Measurements from ENCODE around the gene CSNK1G1.
"Not testable (repeated sequence)": the region's sequence is repeated elsewhere in the genome, so short reads cannot be mapped to it uniquely, and the experiment has no call there.

CSNK1G1 gene

DNA sequence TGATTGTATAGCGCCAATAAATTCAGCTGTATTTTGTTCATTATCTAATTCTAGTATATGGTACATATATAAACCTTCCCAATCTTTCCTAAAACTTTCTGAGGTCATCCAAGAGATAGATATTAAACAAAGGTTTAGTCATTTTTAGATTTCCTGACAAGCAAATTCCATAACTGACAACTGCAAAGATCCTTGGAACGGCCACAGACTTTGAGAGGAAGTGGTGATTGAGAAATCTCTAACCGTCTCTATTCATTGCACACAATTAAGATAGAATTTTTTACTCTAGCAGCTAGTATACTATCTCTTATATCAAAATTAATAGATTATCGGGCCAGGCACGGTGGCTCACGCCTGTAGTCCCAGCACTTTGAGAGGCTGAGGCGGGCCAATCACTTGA is 4.7 kb downstream of the CSNK1G1 start:
- Histone ChIP-seq H2AFZ (ENCODE audit: low read length) (no peak overlapping the region), H2BK15ac (ENCODE audit: low read length) (no peak overlapping the region), H2BK12ac (ENCODE audit: low read length) (no peak overlapping the region), H4K8ac (ENCODE audit: low read depth, low read length) (no peak overlapping the region), H3K18ac (ENCODE audit: low read length) (no peak overlapping the region), H2BK5ac (ENCODE audit: low read length) (no peak overlapping the region), H3K27me3 (ENCODE audit: control insufficient read depth in 3 of 3, insufficient read depth in 3 of 3, low read depth in 1 of 3, low read length in 3 of 3) (no peaks in the 10 kb centered on the region), H3K27ac (replicated peaks; ENCODE audit: low read length) (no peak overlapping the region), H2AK5ac (ENCODE audit: low read depth, low read length) (no peak overlapping the region), H3K9me3 (replicated peaks in 1 of 2; ENCODE audit: control insufficient read depth in 2 of 2, insufficient read depth in 1 of 2, low read depth in 1 of 2, low read length in 2 of 2) (no peaks in the 10 kb centered on the region), H3K79me1 (ENCODE audit: low read depth, low read length) (no peaks in the 10 kb centered on the region), H3K4me1 (ENCODE audit: control insufficient read depth in 2 of 2, insufficient read depth in 1 of 2, low read depth in 1 of 2, low read length in 2 of 2) (peaks cover 0 to 3% of the 10 kb centered on the region in 2 donors), H3K23ac (ENCODE audit: low read depth, low read length, poor library complexity) (no peak overlapping the region), H3K4me2 (ENCODE audit: insufficient read depth, low read length, poor library complexity, severe bottlenecking) (no peak overlapping the region), H3K4me3 (ENCODE audit: low read length in 2 of 2) (no peak overlapping the region), H2BK120ac (ENCODE audit: low read depth, low read length) (no peak overlapping the region), H4K91ac (ENCODE audit: low read depth, low read length, poor library complexity) (no peak overlapping the region), H3K4ac (ENCODE audit: low read length) (no peak overlapping the region), H3K36me3 (replicated peaks in 1 of 2; ENCODE audit: control insufficient read depth in 2 of 2, insufficient read depth in 2 of 2, low read length in 2 of 2) (peaks cover 0 to 42% of the 10 kb centered on the region in 2 donors), H3K9ac (ENCODE audit: low read depth, low read length, poor library complexity) (no peak overlapping the region), H3K14ac (ENCODE audit: low read length) (no peak overlapping the region)
- DNase-seq (ENCODE audit: low spot score), result no peak
- WGBS, 2 donors (ENCODE audit: extremely low coverage in 2 of 2, insufficient read length in 2 of 2, insufficient replicate concordance in 1 of 2), result no CpG with 5 or more reads among the region's 7 CpGs

DNA sequence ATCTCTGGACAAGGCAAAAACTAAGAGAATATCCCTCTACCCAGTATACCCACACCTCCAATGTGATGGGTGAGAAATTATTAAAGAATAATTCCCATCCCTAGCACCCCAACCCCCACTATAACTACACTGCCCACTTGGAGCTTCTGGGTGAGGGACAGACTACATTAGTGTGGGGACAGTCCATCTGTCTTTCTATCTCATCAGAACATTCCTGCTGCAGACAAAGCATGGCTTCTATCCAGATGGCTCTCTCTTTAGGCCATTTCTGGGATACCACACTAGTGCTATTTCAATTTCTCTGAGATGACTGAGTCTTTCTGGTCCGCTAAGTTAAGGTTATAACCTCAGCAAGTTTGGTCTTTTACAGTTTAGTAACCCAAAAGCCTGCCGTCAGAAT is 6.6 kb downstream of the CSNK1G1 start:
- Histone ChIP-seq H3K36me3 (replicated peaks in 1 of 2; ENCODE audit: control insufficient read depth in 2 of 2, insufficient read depth in 2 of 2, low read length in 2 of 2) (peaks cover 0 to 42% of the 10 kb centered on the region in 2 donors), H2AK5ac (ENCODE audit: low read depth, low read length) (no peak overlapping the region), H2BK15ac (ENCODE audit: low read length) (no peak overlapping the region), H3K79me1 (ENCODE audit: low read depth, low read length) (no peaks in the 10 kb centered on the region), H3K4me2 (ENCODE audit: insufficient read depth, low read length, poor library complexity, severe bottlenecking) (no peak overlapping the region), H3K27me3 (ENCODE audit: control insufficient read depth in 3 of 3, insufficient read depth in 3 of 3, low read depth in 1 of 3, low read length in 3 of 3) (no peaks in the 10 kb centered on the region), H2BK12ac (ENCODE audit: low read length) (no peak overlapping the region), H3K18ac (ENCODE audit: low read length) (no peak overlapping the region), H3K23ac (ENCODE audit: low read depth, low read length, poor library complexity) (no peak overlapping the region), H2AFZ (ENCODE audit: low read length) (no peak overlapping the region), H3K9ac (ENCODE audit: low read depth, low read length, poor library complexity) (no peak overlapping the region), H3K14ac (ENCODE audit: low read length) (no peak overlapping the region), H3K4me1 (ENCODE audit: control insufficient read depth in 2 of 2, insufficient read depth in 1 of 2, low read depth in 1 of 2, low read length in 2 of 2) (no peaks in the 10 kb centered on the region), H3K9me3 (replicated peaks in 1 of 2; ENCODE audit: control insufficient read depth in 2 of 2, insufficient read depth in 1 of 2, low read depth in 1 of 2, low read length in 2 of 2) (no peaks in the 10 kb centered on the region), H3K4me3 (ENCODE audit: low read length in 2 of 2) (no peak overlapping the region), H2BK5ac (ENCODE audit: low read length) (no peak overlapping the region), H3K4ac (ENCODE audit: low read length) (no peak overlapping the region), H4K91ac (ENCODE audit: low read depth, low read length, poor library complexity) (no peak overlapping the region), H2BK120ac (ENCODE audit: low read depth, low read length) (no peak overlapping the region), H3K27ac (replicated peaks; ENCODE audit: low read length) (no peak overlapping the region), H4K8ac (ENCODE audit: low read depth, low read length) (no peak overlapping the region)
- no CpG with 5 or more reads among the region's 2 CpGs for WGBS, 2 donors (ENCODE audit: extremely low coverage in 2 of 2, insufficient read length in 2 of 2, insufficient replicate concordance in 1 of 2)
- no peak for DNase-seq (ENCODE audit: low spot score)

DNA sequence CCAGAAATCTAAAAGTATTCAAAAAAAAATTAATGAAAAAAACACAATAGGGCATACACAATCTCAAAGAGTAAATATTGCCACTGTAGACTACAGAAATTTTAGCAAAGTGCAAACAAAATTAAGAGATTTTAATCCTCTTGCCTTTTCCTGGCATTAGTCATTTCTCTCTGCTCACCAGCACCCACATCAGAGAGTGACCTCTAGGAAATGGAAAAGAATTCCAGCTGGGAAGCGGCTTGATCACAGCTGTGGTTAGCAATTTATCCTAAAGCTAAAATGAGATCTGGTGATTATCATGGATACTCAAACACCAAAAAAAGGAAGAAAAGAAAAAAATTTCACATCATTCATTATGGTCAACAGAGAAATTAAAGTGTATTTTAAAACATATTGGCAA is 7.5 kb downstream of the CSNK1G1 start:
- Histone ChIP-seq H3K4ac (ENCODE audit: low read length) (no peak overlapping the region), H3K4me1 (ENCODE audit: control insufficient read depth in 2 of 2, insufficient read depth in 1 of 2, low read depth in 1 of 2, low read length in 2 of 2) (no peaks in the 10 kb centered on the region), H3K27me3 (ENCODE audit: control insufficient read depth in 3 of 3, insufficient read depth in 3 of 3, low read depth in 1 of 3, low read length in 3 of 3) (no peaks in the 10 kb centered on the region), H3K4me2 (ENCODE audit: insufficient read depth, low read length, poor library complexity, severe bottlenecking) (no peak overlapping the region), H2AFZ (ENCODE audit: low read length) (no peak overlapping the region), H3K23ac (ENCODE audit: low read depth, low read length, poor library complexity) (no peak overlapping the region), H2BK5ac (ENCODE audit: low read length) (no peak overlapping the region), H2BK12ac (ENCODE audit: low read length) (no peak overlapping the region), H2BK120ac (ENCODE audit: low read depth, low read length) (no peak overlapping the region), H3K79me1 (ENCODE audit: low read depth, low read length) (no peaks in the 10 kb centered on the region), H3K9me3 (replicated peaks in 1 of 2; ENCODE audit: control insufficient read depth in 2 of 2, insufficient read depth in 1 of 2, low read depth in 1 of 2, low read length in 2 of 2) (no peaks in the 10 kb centered on the region), H3K36me3 (replicated peaks in 1 of 2; ENCODE audit: control insufficient read depth in 2 of 2, insufficient read depth in 2 of 2, low read length in 2 of 2) (peaks cover 0 to 37% of the 10 kb centered on the region in 2 donors), H4K8ac (ENCODE audit: low read depth, low read length) (no peak overlapping the region), H3K9ac (ENCODE audit: low read depth, low read length, poor library complexity) (no peak overlapping the region), H4K91ac (ENCODE audit: low read depth, low read length, poor library complexity) (no peak overlapping the region), H3K14ac (ENCODE audit: low read length) (no peak overlapping the region), H2BK15ac (ENCODE audit: low read length) (no peak overlapping the region), H3K27ac (replicated peaks; ENCODE audit: low read length) (no peak overlapping the region), H3K18ac (ENCODE audit: low read length) (no peak overlapping the region), H3K4me3 (ENCODE audit: low read length in 2 of 2) (no peak overlapping the region), H2AK5ac (ENCODE audit: low read depth, low read length) (no peak overlapping the region)
- no CpG with 5 or more reads among the region's 1 CpG for WGBS, 2 donors (ENCODE audit: extremely low coverage in 2 of 2, insufficient read length in 2 of 2, insufficient replicate concordance in 1 of 2)
- DNase-seq (ENCODE audit: low spot score), result no peak

DNA sequence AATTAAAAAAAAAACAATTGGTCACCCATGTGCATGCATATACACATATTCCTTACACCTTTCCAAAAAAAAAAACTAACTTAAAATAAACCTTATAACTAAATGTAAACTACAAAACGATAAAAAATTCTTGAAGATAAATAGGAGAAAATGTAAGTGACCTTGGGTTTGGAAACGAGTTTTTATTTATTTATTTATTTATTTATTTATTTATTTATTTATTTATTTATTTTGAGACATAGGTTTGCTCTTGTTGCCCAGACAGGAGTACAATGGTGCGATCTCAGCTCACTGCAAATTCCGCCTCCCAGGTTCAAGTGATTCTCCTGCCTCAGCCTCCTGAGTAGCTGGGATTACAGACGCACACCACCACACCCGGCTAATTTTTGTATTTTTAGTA is 9.7 kb downstream of the CSNK1G1 start:
- not testable (repeated sequence) for H2BK5ac ChIP-seq (ENCODE audit: low read length); H3K4me1 ChIP-seq (ENCODE audit: control insufficient read depth in 2 of 2, insufficient read depth in 1 of 2, low read depth in 1 of 2, low read length in 2 of 2); H3K9me3 ChIP-seq (replicated peaks in 1 of 2; ENCODE audit: control insufficient read depth in 2 of 2, insufficient read depth in 1 of 2, low read depth in 1 of 2, low read length in 2 of 2); DNase-seq (ENCODE audit: low spot score); H3K27ac ChIP-seq (replicated peaks; ENCODE audit: low read length); H3K9ac ChIP-seq (ENCODE audit: low read depth, low read length, poor library complexity); H3K79me1 ChIP-seq (ENCODE audit: low read depth, low read length); H2BK120ac ChIP-seq (ENCODE audit: low read depth, low read length); H3K18ac ChIP-seq (ENCODE audit: low read length); H3K4ac ChIP-seq (ENCODE audit: low read length); H2AFZ ChIP-seq (ENCODE audit: low read length); H3K14ac ChIP-seq (ENCODE audit: low read length); H3K23ac ChIP-seq (ENCODE audit: low read depth, low read length, poor library complexity); H3K27me3 ChIP-seq (ENCODE audit: control insufficient read depth in 3 of 3, insufficient read depth in 3 of 3, low read depth in 1 of 3, low read length in 3 of 3); H2BK15ac ChIP-seq (ENCODE audit: low read length); H3K4me2 ChIP-seq (ENCODE audit: insufficient read depth, low read length, poor library complexity, severe bottlenecking); H3K4me3 ChIP-seq (ENCODE audit: low read length in 2 of 2); H2AK5ac ChIP-seq (ENCODE audit: low read depth, low read length); H4K91ac ChIP-seq (ENCODE audit: low read depth, low read length, poor library complexity); H4K8ac ChIP-seq (ENCODE audit: low read depth, low read length); H2BK12ac ChIP-seq (ENCODE audit: low read length)
- H3K36me3 ChIP-seq (replicated peaks in 1 of 2; ENCODE audit: control insufficient read depth in 2 of 2, insufficient read depth in 2 of 2, low read length in 2 of 2), result peaks cover 0 to 47% of the 10 kb centered on the region in 2 donors
- 100% methylated on average over 2 of the region's 6 CpGs; no CpG with 5 or more reads in 1 of the 2 donors for WGBS, 2 donors (ENCODE audit: extremely low coverage in 2 of 2, insufficient read length in 2 of 2, insufficient replicate concordance in 1 of 2)

Measured in neuronal stem cell (in vitro differentiated cells).